HG03558 (cell line): ENCODE measurements around the gene TARDBP.
A peak's percentile ranks its signal among the peaks of the same experiment; 100 is the strongest.
"Not testable (repeated sequence)": the region's sequence is repeated elsewhere in the genome, so short reads cannot be mapped to it uniquely, and the experiment has no call there.

ENCODE experiments used
- ATAC-seq: cut with Tn5 transposase; IDR thresholded peaks from one replicate; pipeline ENCODE4 v1.9.1; 2021; ENCODE audit warnings: moderate number of reproducible peaks; ENCODE audit not compliant: unreplicated experiment; ENCODE audit errors: extremely low read depth

Gene TARDBP

DNA sequence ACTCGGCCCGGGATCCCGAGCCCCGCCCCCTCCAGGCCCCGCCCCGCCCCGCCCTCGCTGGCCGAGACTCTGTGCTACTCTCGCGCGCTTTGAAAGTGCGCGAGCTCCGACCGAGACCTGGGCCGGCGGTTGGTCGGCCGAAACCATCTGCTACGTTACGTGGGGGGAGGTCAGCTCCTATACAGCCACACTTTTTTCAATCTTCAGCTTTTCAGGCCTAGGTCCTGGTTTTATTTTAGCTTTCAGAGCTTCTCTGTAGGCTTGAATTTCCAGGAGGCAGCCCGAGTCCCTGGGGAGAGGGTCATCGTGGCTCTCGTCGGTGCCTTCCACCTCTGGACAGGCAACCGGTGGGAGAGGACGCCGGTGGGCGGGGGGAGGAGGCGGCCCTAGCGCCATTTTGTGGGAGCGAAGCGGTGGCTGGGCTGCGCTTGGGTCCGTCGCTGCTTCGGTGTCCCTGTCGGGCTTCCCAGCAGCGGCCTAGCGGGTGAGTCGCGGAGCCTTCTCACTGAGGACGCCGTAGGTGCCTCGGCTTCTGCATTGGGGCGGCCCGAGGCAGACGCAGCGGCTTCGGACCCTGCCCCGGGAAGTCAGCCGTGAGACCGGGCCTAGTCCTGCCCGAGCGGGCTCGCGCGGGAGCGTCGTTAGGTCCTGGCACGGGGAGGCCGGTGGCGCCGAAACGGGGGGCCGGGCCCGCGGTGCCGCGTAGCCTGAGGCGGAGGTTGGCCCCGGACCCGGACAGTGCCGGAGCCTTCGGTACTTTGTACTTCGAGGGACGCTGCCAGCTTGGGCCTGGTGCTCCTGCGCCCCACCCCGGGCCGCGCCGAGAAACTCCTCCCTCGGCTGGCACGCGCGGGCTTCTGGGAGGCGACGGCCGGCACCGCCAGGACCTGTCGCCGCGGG lies at the start of gene TARDBP:
Gene TARDBP, plus strand, starts transcription at position 395 of the 900 bp plus-strand sequence. CDS start 1,074 bp downstream, outside the sequence.
- peak; percentile 62 for ATAC-seq

DNA sequence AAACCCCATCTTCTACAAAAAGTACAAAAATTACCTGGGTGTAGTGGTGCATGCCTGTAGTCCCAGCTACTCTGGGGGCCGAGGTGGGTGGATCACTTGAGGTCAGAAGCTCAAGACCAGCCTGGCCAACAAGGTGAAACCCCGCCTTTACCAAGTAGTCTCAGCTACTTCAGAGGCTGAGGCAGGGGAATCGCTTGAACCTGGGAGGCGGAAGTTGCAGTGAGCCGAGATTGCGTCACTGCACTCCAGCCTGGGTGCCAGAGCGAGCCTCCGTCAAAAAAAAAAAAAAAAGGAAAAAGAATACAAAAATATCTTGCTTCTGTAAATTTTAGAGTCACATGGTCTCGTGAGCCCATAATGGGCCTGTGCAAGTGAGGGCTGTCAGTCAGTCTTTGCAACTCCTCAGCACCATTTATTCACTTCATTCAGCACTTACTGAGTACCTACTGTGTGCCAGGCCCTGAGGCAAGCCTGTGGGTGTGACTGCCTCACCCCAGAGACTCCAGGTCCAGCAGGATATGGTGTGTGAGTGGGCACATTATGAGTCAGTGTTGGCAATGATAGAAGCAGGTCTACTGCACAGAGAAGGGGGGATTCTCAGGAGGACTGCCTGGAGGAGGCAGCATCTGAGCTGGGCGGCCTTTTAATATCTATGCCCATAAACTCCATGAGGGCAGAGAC lies 46.8 kb upstream of the TARDBP start:
- no peak for ATAC-seq

DNA sequence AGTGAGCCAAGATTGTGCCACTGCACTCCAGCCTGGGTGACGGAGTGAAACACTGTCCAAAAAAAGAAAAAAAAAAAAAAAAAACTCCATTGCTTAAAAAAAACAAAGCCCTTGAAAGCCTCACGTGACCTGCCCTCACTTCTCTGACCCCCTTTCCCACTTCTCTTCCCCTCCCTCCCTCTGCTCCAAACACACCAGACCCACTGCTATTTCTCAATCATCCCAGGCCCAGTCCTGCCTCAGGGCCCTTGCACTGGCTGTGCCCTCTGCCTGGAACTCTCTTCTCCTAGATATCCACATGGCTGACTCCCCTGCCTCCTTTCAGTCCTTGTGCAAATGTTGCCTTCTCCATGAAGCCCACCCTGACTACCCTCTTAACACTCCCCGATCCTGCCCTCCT lies 45.4 kb upstream of the TARDBP start:
- no peak for ATAC-seq

DNA sequence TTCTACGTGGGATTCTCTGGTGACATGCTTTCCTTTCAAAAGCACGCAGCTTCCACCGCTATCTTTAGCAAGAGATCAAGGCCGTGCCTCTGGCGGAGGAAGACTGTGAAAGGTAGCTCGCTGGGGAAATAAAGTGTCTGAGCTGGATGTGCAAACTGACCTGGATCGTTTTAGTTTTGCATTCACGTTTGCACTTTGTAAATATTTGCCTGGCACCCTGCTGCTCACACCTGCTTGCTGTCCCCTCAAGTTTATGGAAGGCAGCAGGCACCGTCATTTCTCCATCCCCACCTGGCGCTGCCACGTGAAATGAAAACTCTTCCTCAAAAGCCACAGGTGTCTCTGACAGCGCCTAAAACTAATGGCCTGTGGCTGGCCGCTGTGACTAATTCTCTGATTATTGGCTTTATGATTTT lies 44.0 kb upstream of the TARDBP start:
- no peak for ATAC-seq

DNA sequence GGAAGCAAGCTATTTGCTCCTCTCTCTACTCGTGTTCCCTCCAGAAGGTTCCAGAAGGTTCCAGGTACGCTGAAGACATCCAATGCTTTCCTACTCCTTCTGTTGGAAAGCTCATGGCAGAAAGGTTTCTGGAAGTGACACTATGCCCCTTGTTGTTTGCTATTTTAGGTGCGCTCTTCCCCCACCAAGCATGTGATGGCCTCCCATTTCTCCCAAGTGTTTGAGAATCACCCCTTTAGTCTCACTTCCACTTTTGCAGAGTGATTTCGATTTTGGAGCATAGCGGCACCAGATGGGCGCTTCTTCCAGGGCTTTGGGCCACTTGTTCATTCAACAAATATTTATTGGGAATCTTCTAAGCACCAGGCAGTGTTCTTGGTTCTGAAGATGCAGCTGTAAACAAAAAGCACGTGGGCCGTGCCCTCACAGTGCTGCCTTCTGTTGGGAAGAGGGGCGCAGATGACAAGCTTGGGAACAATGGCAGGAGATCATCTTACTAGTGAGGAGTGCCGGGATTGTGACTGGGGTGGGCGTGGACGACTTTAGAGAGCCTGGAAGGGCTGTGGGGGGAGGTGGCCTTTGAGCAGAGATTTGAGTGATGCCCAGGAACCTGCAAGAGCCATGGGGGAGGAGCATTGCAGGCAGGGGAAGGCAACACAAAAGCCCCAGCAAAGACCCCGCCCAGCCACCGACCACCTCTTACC lies 43.0 kb upstream of the TARDBP start:
- no peak for ATAC-seq

DNA sequence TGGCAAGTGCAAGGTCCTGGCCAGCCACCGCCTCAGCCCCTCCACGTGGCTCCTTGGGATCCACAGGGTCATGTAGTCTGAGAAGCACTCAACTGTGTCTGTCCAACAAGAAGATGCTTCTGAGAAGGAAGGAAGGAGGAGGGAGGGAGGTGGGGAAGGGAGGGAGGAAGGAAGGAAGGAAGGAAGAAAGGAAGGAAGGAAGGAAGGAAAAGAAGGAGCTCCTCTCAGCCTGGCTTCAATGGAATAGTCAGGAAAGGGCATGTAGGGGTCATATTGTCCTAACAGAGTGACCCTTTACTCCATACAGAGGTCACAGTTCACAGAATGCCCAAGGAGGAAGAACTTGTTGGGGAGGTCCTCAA lies 42.5 kb upstream of the TARDBP start:
- no peak for ATAC-seq

DNA sequence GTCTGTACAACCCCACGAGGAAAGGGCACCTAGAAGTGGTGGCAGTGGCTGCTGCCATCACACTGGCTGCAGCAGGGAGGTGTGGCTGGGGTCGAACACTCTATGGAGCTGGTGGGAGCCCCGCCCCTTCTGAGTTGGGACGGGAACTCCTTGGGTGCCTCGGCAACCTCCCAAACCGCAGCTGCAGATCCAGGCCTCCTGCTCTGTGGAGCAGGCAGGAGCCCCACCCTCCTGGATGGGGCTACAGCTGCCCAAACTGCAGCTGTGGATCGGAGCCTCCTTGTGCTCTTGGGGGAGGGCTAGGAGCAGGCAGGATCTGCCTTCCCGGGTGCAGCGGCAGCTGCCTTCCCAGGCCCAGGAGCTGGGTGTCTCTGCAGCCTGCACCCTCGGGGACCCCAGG lies 38.9 kb upstream of the TARDBP start:
- no peak for ATAC-seq

DNA sequence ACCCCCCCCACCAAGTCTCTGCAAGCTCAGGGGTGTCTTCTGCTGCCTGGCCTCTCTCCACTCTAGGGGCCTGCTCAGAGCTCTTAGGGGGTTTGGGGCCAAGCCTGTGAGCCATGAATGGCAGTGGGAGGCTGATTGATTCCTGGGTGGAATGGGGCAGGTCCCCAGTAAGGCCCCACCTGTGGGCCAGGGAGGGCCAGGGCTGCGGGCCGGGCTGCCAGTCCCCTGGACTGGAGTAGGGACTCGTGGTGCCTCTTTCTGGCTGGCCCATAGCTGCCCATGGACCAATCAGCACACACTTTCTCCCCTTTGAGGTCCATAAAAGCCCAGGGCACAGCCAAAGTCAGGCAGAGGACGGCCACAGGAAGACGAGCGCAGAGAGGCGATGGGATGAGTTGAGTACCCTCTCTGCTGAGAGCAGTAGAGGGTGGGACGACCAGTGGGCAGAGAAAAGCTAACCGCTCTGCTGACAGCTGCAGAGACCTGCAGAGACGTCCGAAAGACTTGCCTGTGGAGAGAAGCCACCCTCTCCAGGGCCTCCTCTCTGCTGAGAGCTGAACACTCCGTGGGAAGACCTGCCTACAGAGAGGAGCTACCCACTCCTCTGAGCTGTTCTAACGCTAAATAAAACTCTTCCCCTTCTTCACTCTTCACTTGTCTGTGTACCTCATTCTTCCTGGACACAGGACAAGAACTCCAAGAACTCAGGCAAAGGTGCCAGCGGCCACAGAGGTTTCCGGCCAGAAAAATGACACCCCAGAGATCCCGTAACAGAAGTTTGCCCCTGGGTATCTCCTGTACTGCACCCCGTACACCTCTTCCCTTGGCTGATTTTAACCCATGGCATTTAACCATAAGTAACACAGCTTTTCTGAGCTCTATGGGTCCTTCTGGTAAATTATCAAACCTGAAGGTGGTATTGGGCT lies 38.2 kb upstream of the TARDBP start:
- ATAC-seq, result no peak

DNA sequence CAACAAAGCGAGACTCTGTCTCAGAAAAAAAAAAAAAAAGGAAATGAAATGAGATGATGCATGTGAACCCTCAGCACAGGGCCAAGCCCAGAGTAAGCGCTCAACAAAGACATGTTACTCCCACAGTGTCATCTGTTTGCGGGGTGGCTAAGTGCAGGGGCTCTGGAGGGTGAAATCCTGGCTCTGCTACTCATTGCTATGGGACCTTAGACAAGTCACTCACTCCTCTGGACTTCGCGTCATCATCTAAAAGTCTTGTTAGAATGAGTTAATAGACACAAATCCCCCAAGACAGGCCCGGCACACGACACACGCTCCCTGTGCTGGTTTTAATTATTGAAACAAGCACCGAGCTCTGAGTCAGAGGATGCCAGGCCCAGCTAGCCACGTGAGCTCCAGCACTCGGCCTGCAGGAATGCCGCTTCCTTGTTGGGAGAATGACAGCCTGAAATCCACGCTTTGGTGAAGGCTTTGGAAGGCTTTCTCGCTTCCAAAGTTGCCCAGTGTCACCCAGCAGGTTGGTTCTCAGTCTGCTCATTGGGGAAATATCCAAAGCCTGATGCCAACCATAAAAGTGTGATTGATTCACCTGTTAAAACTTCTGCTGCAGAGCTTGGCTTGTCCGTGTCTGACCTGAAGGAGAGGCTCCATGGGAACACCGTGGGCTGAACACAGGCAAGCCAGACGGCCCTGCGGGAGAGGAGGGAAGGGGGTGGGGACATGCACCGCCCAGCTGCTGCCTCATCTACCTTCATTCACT lies 36.7 kb upstream of the TARDBP start:
- no peak for ATAC-seq

DNA sequence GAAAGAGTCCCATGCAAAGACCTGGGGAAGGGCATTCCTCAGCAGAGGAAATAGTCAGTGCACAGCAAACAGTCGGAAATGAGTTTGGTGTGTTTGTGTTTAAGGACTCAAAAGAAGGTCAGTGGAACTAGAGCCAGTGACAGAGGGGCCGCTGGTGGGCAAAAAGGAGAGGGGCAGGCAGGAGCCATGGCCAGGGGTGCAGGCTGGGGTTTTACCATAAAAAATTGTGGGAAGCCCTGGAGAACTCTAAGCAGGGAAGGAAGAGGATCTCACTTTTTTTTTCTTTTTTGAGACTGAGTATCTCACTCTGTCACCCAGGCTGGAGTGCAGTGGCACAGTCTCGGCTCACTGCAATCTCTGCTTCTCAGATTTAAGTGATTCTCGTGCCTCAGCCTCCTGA lies 33.7 kb upstream of the TARDBP start:
- no peak for ATAC-seq

DNA sequence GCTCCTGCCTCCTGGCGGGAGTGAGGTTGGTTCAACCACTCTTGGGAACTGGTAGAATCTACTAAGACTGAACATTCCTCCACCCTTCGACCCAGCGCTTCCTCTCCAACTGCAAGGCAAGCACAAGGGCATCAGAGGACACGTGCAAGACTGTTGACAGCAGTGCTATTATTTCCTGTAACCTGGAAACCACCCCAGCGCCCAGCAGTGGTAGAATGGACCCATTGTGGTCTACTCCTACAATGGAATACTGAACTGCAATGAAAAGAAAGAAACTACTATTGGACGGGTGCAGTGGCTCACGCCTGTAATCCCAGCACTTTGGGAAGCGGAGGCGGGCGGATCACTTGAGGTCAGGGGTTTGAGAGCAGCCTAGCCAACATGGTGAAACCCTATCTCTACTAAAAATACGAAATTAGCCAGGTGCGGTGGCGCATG lies 33.0 kb upstream of the TARDBP start:
- no peak for ATAC-seq

DNA sequence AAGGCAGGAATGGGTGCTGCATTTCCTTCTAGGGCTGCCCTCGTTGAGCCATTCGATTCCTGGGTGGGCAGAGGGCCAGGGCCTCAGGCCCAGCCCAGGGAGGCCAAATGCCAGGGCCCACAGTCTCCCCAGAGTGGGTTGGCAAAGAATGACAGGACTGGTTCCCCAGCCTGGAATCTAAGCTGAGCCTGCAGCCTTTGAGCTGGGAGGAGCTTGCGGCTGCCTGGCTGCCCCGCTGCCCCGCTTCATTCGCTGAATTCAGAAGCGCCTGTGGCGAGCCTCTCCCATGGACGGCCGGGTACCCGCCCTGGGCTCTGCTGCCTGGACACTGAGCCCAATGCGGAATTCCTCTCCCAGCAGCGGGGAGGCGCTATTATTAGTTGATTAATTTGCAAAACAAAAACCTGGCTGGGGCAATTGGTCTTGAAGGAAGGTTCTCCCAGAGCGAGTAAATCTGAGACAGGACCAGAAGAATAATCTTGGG lies 32.3 kb upstream of the TARDBP start:
- no peak for ATAC-seq

DNA sequence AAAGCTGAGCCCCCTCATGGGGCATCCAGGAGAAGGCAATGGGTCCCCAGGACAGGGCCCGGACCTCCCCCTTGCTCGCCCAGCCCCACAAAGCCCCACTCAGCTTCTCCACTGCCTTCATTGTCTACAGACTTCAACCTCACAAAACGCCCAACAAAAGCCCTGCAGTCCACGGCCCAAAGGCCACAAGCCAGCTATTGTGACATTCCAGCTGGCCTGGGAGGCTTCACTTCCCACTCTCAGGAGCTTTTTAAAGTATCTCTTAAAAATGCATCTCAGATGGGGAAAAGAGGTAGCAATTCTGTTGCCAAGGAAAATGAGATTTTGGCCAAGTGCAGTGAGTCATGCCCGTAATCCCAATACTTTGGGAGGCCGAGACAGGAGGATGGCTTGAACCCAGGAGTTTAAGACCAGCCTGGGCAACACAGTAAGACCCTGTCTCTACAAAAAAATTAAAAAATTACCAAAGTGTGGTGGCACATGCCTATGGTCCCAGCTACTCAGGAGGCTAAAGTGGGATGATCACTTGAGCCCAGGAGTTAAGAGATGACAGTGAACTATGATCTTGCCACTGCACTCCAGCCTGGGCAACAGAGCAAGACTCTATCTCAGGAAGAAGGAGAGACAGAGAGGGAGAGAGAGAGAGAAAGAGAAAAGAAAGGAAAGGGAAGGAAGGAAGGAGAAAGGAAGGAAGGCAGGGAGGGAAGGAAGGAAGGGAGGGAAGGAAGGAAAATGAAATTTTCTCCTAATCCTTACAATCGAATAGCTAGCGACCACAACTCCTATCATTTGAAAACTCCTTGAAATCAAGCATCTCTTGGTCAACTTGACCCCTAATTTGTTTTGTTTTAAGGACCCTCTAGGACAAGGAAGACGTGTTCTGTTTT lies 31.4 kb upstream of the TARDBP start:
- ATAC-seq, result no peak

DNA sequence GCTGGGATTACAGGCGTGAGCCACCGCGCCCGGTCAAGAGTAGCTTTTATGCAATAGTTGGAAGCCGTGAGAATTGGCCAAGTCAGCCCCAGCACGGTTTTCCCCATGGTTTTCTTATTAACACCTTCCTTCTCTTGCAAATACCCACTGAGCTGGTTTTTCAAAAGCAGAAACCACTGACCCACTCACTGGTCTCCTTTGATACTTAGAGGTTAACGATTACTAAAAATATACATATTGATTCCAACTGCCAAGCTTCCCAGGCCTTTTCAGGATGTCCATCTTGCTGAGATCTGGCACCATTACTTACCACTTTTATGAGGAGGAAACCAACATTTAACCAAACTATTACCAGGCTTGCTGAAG lies 25.9 kb upstream of the TARDBP start:
- no peak for ATAC-seq

DNA sequence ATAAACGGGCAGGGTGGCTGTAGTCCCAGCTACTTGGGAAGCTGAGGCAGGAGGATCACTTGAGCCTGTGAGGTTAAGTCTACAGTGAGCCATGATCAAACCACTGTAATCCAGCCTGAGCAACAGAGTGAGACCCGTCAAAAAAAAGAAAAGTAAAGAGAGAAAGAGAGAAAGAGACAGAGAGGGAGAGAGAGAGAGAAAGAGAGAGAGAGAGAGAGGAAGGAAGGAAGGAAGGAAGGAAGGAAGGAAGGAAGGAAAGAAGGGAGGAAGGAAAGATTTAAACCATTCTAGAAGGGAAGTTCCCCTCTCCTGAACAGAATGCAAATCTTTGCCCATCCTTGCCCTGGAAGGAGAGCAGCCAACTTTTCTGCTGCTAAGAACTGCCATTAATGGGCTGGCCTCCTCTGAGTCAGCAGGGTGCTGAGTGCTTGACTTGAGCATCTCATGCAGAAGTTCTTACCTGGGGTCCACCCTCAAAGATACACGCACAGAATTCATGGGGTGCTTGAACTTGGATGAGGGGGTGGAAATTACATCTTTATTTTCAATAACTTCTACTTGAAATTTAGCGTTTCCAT lies 24.5 kb upstream of the TARDBP start:
- no peak for ATAC-seq

DNA sequence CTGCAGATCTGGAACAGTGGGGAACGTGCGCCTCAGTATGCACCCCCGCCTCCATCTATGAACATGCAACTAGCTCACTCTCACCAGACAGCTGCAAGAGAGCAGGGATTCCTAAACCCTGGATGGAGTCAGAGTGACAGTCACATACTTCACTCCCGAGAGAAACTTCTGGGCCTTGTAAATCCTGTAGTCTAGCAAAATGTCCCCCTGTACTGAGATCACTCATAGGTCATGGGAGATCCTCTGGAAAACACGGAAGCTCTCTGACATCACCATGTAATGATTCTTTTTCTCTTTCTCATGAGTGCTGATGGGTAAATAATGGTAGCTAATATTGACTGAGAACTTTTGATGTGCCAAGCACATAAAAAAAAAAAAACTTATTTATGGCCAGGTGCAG lies 23.4 kb upstream of the TARDBP start:
- no peak for ATAC-seq

DNA sequence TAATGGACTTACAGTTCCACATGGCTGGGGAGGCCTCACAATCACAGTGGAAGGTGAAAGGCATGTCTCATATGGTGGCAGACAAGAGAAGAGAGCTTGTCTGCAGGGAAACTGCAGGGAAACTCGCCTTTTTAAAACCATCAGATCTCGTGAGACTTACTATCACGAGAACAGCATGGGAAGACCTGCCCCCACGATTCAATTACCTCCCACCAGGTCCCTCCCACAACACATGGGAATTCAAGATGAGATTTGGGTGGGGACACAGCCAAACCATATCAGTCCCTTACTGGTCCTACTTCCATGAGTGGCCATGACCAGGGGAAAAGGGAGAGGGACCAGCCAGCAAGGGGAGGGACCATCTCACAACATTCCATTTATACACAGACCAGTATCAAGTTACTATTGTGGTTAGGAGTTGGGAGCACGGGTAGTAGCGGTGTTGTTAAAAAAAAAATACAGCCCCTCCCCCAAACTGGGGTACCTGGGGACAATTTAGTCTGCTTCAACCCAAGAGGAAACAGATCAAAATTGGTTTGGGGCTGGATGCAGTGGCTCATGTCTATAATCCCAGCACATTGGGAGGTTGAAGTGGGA lies 22.4 kb upstream of the TARDBP start:
- ATAC-seq, result not testable (repeated sequence)
